Right cardiac atrium (tissue), 5 donors: Measurements from ENCODE around the gene SAMD4A. TPM values are rescaled to one million over a fixed set of nuclear protein-coding genes. Genes with fewer than 3 reads are reported as not detected.

Experiments
- ATAC-seq, 2 donors: fragments of 200-7000 bp; cut with Tn5 transposase; one replicate each; pipeline versions ENCODE4 v1.8.0 to v1.9.1; 2020; ENCODE audit warnings: moderate library complexity in 2 of 2, mild to moderate bottlenecking in 1 of 2
- DNase-seq, 3 donors: peaks; one replicate each; pipeline ENCODE4 v3.0.0-alpha.2; 2020
- H3K27ac ChIP-seq: one replicate; pipeline ENCODE4 v1.5.1; 2013; ENCODE audit warnings: mild to moderate bottlenecking, low read length, control low read depth, moderate library complexity
- H3K27me3 ChIP-seq: one replicate; pipeline ENCODE4 v1.6.1; 2013; ENCODE audit not compliant: control insufficient read depth, insufficient read depth
- H3K4me1 ChIP-seq: one replicate; pipeline ENCODE4 v1.6.1; 2013; ENCODE audit warnings: low read length; ENCODE audit not compliant: control insufficient read depth, insufficient read depth
- H3K4me3 ChIP-seq: one replicate; pipeline ENCODE4 v1.5.1; 2013; ENCODE audit warnings: low read length, control low read depth
- H3K9me3 ChIP-seq: one replicate; pipeline ENCODE4 v1.6.1; 2013; ENCODE audit warnings: low read length; ENCODE audit not compliant: control insufficient read depth
- WGBS: extraction: QIAGEN DNeasy Blood & Tissue Kit; methylation state at CpG from one replicate; pipeline ENCODE4 v1.1.7; 2013; 5-methylcytosine and 5-hydroxymethylcytosine counted together
- intact Hi-C, 4 donors: fragments of 100-400 bp; cut with DNase I; formaldehyde crosslinking; loops; one replicate each; pipeline versions ENCODE4 v1.11.0 to v1.14.0; 2022 to 2023
- polyA plus RNA-seq: library from polyadenylated mRNA; stranded (reverse); fragments of 200-250 nt; gene quantifications from one replicate; pipeline ENCODE4 v1.2.3, GENCODE V29; 2013
- total RNA-seq, 4 donors: library from RNA; stranded (reverse); fragmentation: NEBNext Ultra II Directional; extraction: Animal tissue kit (Norgen Biotek cat#: 25700); gene quantifications; one replicate each; pipeline ENCODE4 v1.2.1, GENCODE V29; 2021
- donor health status: healthy with polysubstance abuse.
- donor health status: DM: no; HTN: yes; CAD: no.
- donor health status: DM: no; HTN: no; CAD: no.
- donor health status: DM: no; HTN: yes; CAD: no; lungs with severe emphysema.
- donor health status: DM: yes; HTN: yes; CAD: no.

Gene SAMD4A
- total and polyA plus RNA-seq, 5 donors: 57.2 to 166 (median 137) TPM

GRCh38 chr14:54686871-54687749 lies 120.2 kb downstream of the SAMD4A start:
- ATAC-seq (peak; percentile 32 to 45), DNase-seq (no peak)
- H3K4me1 ChIP-seq: peaks cover 22% of the 10 kb centered on the region
- WGBS: 42% methylated on average over 8 of the region's 8 CpGs
- peak overlapping the region; percentile 99 for H3K27ac ChIP-seq
- H3K4me3 ChIP-seq: peak overlapping the region; percentile 4
- H3K27me3 ChIP-seq: no peaks in the 10 kb centered on the region
- no peaks in the 10 kb centered on the region for H3K9me3 ChIP-seq
- intact Hi-C loops: loop anchor here in 1 of 4 donors (5.0 kb wide), 1 partner anchor 120 kb away; the partner anchor contains the start of gene SAMD4A

DNA sequence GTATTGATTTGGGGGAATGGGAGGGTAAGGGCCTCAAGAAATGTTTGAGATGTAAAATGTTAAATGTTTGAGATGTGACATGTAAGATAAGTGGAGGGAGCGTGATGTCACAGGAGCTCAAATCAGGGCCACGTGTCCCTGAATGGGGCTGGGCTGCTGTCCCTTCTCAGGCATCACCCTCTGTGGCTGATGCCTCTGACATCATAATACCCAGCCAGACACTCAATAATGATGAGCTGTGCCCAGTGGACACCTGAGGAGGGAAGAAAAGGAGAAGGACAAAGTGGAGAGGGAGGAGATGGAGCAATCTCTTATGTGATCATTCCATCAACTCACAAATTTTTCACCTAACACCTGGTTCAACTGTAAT lies 120.8 kb downstream of the SAMD4A start:
- peak in 1 of 3 donors; percentile 21 for DNase-seq
- peak; percentile 20 to 24 for ATAC-seq
- WGBS: 58% methylated on average over 2 of the region's 2 CpGs
- intact Hi-C loops: loop anchor here in 1 of 4 donors (5.0 kb wide), 1 partner anchor 120 kb away; the partner anchor contains the start of gene SAMD4A
- Histone ChIP-seq H3K4me1 (peaks cover 19% of the 10 kb centered on the region), H3K4me3 (no peak overlapping the region), H3K9me3 (no peaks in the 10 kb centered on the region), H3K27ac (peak overlapping the region; percentile 99), H3K27me3 (no peaks in the 10 kb centered on the region)

DNA sequence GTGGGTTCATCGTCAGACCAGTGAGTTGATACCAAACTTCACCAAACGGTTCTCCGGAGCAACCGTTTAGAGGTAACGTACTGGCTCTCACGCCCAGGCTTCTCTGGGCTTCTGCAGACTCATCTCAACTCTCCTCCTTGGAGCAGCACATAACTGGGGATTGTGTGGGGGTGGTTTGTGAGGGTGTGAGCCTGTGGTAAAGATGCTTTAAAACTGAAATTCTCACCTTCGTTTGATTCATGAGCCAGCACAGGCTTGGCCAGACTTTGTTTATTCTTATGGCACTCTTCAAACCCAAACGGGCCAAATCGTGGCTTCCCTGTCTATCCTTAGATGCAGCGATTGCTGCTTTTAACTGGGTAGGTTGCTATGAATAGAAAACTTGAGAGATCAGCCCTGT lies 121.3 kb downstream of the SAMD4A start:
- WGBS: 73% methylated on average over 10 of the region's 10 CpGs
- ATAC-seq (no peak), DNase-seq (no peak)
- Histone ChIP-seq H3K4me3 (no peak overlapping the region), H3K9me3 (no peaks in the 10 kb centered on the region), H3K27ac (peak overlapping the region; percentile 99), H3K27me3 (no peaks in the 10 kb centered on the region), H3K4me1 (peaks cover 15% of the 10 kb centered on the region)
- intact Hi-C loops: loop anchor here in 1 of 4 donors (5.0 kb wide), 1 partner anchor 121 kb away; the partner anchor contains the start of gene SAMD4A

GRCh38 chr14:54689928-54690327 lies 123.0 kb downstream of the SAMD4A start:
- WGBS: 93% methylated on average over 1 of the region's 1 CpG
- no peaks in the 10 kb centered on the region for H3K27me3 ChIP-seq
- H3K9me3 ChIP-seq: no peaks in the 10 kb centered on the region
- peaks cover 12% of the 10 kb centered on the region for H3K4me1 ChIP-seq
- ATAC-seq: no peak
- intact Hi-C loops: loop anchor here (5.0 to 10.0 kb wide), 4 partner anchors 75 to 123 kb away; partner anchors contain the start of gene SAMD4A (in 2 of the 4)
- no peak overlapping the region for H3K4me3 ChIP-seq
- no peak for DNase-seq
- no peak overlapping the region for H3K27ac ChIP-seq

GRCh38 chr14:54690887-54691286 lies 124.0 kb downstream of the SAMD4A start:
- no peak overlapping the region for H3K4me3 ChIP-seq
- H3K9me3 ChIP-seq: no peaks in the 10 kb centered on the region
- DNase-seq: no peak
- H3K4me1 ChIP-seq: peaks cover 10% of the 10 kb centered on the region
- H3K27me3 ChIP-seq: no peaks in the 10 kb centered on the region
- peak overlapping the region; percentile 62 for H3K27ac ChIP-seq
- 87% methylated on average over 2 of the region's 2 CpGs for WGBS
- intact Hi-C loops: loop anchor here (1.0 to 10.0 kb wide), 5 partner anchors 74 to 124 kb away; partner anchors contain the start of gene SAMD4A (in 2 of the 4)
- no peak for ATAC-seq

GRCh38 chr14:54691525-54692283 lies 124.8 kb downstream of the SAMD4A start:
- H3K27ac ChIP-seq: peak overlapping the region; percentile 85
- DNase-seq: peak; percentile 79 to 90 (median 83)
- intact Hi-C loops: loop anchor here (1.0 to 10.0 kb wide), 6 partner anchors 73 to 124 kb away; partner anchors contain the start of gene SAMD4A (in 2 of the 4)
- peak; percentile 81 to 84 for ATAC-seq
- 28% methylated on average over 5 of the region's 5 CpGs for WGBS
- H3K4me1 ChIP-seq: peaks cover 8% of the 10 kb centered on the region
- H3K4me3 ChIP-seq: no peak overlapping the region
- H3K9me3 ChIP-seq: no peaks in the 10 kb centered on the region
- H3K27me3 ChIP-seq: no peaks in the 10 kb centered on the region

- ATAC-seq (no peak), DNase-seq (no peak)
- Histone ChIP-seq H3K9me3 (no peaks in the 10 kb centered on the region), H3K4me1 (peaks cover 9% of the 10 kb centered on the region), H3K27ac (peak overlapping the region; percentile 85), H3K27me3 (no peaks in the 10 kb centered on the region), H3K4me3 (no peak overlapping the region)
- intact Hi-C loops: loop anchor here (2.0 to 10.0 kb wide), 5 partner anchors 72 to 125 kb away; partner anchors contain the start of gene SAMD4A (in 1 of the 4)
- WGBS: 47% methylated on average over 6 of the region's 6 CpGs
Observed at GRCh38 chr14:54692284-54692772, 125.4 kb downstream of the SAMD4A start.

DNA sequence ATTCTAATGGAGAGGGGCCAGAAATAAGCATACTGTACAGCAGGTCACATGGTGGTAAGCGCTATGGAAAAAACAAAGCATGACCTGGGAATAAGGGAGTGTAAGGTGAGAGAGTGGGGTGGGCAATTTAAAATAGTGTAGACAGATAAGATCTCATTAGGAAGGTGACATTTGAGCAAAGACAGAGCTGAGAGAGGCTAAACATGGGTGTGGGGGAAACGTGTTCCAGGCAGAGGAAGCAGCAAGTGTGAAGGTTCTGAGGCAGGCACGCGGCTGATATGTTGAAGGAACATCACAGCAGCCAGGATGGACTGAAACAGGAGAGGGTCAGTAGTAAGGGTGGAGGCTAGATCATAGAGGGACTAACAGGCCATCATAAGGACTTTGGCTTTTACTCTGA lies 126.8 kb downstream of the SAMD4A start:
- H3K27me3 ChIP-seq: no peaks in the 10 kb centered on the region
- WGBS: 65% methylated on average over 4 of the region's 4 CpGs
- peaks cover 16% of the 10 kb centered on the region for H3K4me1 ChIP-seq
- no peak overlapping the region for H3K4me3 ChIP-seq
- DNase-seq (no peak), ATAC-seq (no peak)
- no peaks in the 10 kb centered on the region for H3K9me3 ChIP-seq
- intact Hi-C loops: loop anchor here (2.0 to 10.0 kb wide), 5 partner anchors 71 to 126 kb away; partner anchors contain the start of gene SAMD4A (in 1 of the 4)
- H3K27ac ChIP-seq: no peak overlapping the region

DNA sequence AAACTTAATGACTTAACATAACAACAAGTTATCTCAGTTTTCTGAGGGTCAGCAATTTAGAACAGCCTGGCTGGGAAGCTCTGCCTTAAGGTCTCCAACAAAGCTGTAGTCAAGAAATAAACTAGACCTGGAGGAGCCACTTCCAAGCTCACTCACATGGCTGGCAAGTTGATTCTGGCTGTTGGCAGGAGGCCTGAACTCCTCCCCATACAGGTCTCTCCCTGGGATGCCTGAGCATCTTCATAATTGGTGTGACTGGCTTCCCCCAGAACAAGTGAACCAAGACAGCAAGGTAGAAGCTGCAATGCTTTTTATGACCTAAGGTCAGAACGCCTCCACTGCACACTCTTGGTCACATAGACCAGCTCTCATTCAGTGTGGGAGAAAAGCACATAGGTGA lies 128.3 kb downstream of the SAMD4A start:
- Histone ChIP-seq H3K9me3 (no peaks in the 10 kb centered on the region), H3K4me1 (peaks cover 16% of the 10 kb centered on the region), H3K27ac (peak overlapping the region; percentile 12), H3K27me3 (no peaks in the 10 kb centered on the region), H3K4me3 (no peak overlapping the region)
- no peak for DNase-seq
- no peak for ATAC-seq
- intact Hi-C loops: loop anchor here in 2 of 4 donors (10.0 kb wide), 2 partner anchors 70 to 80 kb away; no protein-coding TSS in a partner anchor
- WGBS: 98% methylated on average over 1 of the region's 1 CpG

- ATAC-seq: peak in 1 of 2 donors; percentile 19
- no peak overlapping the region for H3K4me3 ChIP-seq
- no peaks in the 10 kb centered on the region for H3K27me3 ChIP-seq
- no peaks in the 10 kb centered on the region for H3K9me3 ChIP-seq
- H3K27ac ChIP-seq: peak overlapping the region; percentile 77
- intact Hi-C loops: loop anchor here in 2 of 4 donors (10.0 kb wide), 2 partner anchors 68 to 78 kb away; no protein-coding TSS in a partner anchor
- 51% methylated on average over 5 of the region's 5 CpGs for WGBS
- no peak for DNase-seq
- peaks cover 11% of the 10 kb centered on the region for H3K4me1 ChIP-seq
Observed at GRCh38 chr14:54697001-54697400, 130.1 kb downstream of the SAMD4A start.
